Activated naive CD4-positive, alpha-beta T cell treated with anti-CD3 and anti-CD28 coated beads, Interleukin-2, amount 10 ng/mL, durations not matched to agents 5 hours and 36 hours (primary cell): ENCODE data around the gene ZNF417. TPM values are rescaled to one million over a fixed set of nuclear protein-coding genes. Genes with fewer than 3 reads are reported as not detected.

Experiments
- total RNA-seq, 2 experiments: library from RNA; stranded (reverse); gene quantifications; one replicate each; pipeline ENCODE4 v1.2.3, GENCODE V29; 2021

The ZNF417 gene
- 10 to 100 TPM; 24.2 to 24.9 TPM for total RNA-seq

GRCh38 chr19:57916168-57916995, at the start of gene ZNF417:
Gene ZNF417, minus strand, starts transcription at chr19:57916592. Its CDS starts 181 bp downstream, at chr19:57916411.

GRCh38 chr19:57947419-57948134, 31.2 kb upstream of the ZNF417 start, which contains the start of gene ZNF256:
Gene ZNF256, minus strand, starts transcription at chr19:57947706. Its CDS starts 232 bp downstream, at chr19:57947474.

GRCh38 chr19:57934820-57935665, 18.7 kb upstream of the ZNF417 start, which contains the start of gene ZNF418:
Gene ZNF418, minus strand, starts transcription at chr19:57935402. Its CDS starts 1,580 bp downstream, at chr19:57933822.

GRCh38 chr19:57888560-57889231, 27.7 kb downstream of the ZNF417 start, which contains the start of gene ZNF814:
Gene ZNF814, minus strand, starts transcription at chr19:57889037. Its CDS starts 235 bp downstream, at chr19:57888802.

Other genes starting within 250 kb of the ZNF417 start
- not detected for gene ZSCAN4, start 247.7 kb downstream of the ZNF417 start, total RNA-seq
- 10 to 100 TPM; 16.1 to 16.8 TPM for gene ZNF551, start 234.6 kb downstream of the ZNF417 start, total RNA-seq
- gene ZNF154, start 207.4 kb downstream of the ZNF417 start, total RNA-seq: 1 to 10 TPM; 2.2 to 2.3 TPM
- 10 to 100 TPM; 13.4 to 15.3 TPM for gene ZNF671, start 189.0 kb downstream of the ZNF417 start, total RNA-seq
- 10 to 100 TPM; 15.0 to 17.0 TPM for gene ZNF776, start 169.8 kb downstream of the ZNF417 start, total RNA-seq
- 10 to 100 TPM; 26.1 to 26.6 TPM for gene ZNF586, start 146.9 kb downstream of the ZNF417 start, total RNA-seq
- 10 to 100 TPM in 1 of 2 experiments, 1 to 10 TPM in 1; 9.5 to 11.1 TPM for gene ZNF552, start 101.7 kb downstream of the ZNF417 start, total RNA-seq
- 10 to 100 TPM; 17.4 to 19.7 TPM for gene ZNF587B, start 86.3 kb downstream of the ZNF417 start, total RNA-seq
- 10 to 100 TPM; 38.0 to 39.0 TPM for gene ZNF587, start 66.7 kb downstream of the ZNF417 start, total RNA-seq
- 10 to 100 TPM; 20.5 to 22.3 TPM for gene ZNF814, start 27.6 kb downstream of the ZNF417 start, total RNA-seq
- gene ZNF418, start 18.8 kb upstream of the ZNF417 start, total RNA-seq: 1 to 10 TPM; 7.5 to 7.9 TPM
- gene ZNF256, start 31.1 kb upstream of the ZNF417 start, total RNA-seq: 1 to 10 TPM; 8.8 to 9.3 TPM
- gene C19orf18, start 57.9 kb upstream of the ZNF417 start, total RNA-seq: under 1 TPM; 0.38 to 0.43 TPM
- 10 to 100 TPM; 15.1 to 16.4 TPM for gene ZNF606, start 86.2 kb upstream of the ZNF417 start, total RNA-seq
- not detected for gene ZSCAN1, start 117.4 kb upstream of the ZNF417 start, total RNA-seq
- gene ZNF135, start 142.7 kb upstream of the ZNF417 start, total RNA-seq: under 1 TPM; 0.39 to 0.50 TPM
- 10 to 100 TPM; 16.3 to 16.6 TPM for gene ZSCAN18, start 181.6 kb upstream of the ZNF417 start, total RNA-seq
- 1 to 10 TPM; 5.7 to 5.8 TPM for gene ZNF329, start 234.2 kb upstream of the ZNF417 start, total RNA-seq